ENCODE measurements around the gene PCGF2. TPM values are rescaled to one million over a fixed set of nuclear protein-coding genes. Genes with fewer than 3 reads are reported as not detected.

PCGF2 gene
- polyA plus RNA-seq, 1 donor from 2014 or later = 11.7 TPM

DNA sequence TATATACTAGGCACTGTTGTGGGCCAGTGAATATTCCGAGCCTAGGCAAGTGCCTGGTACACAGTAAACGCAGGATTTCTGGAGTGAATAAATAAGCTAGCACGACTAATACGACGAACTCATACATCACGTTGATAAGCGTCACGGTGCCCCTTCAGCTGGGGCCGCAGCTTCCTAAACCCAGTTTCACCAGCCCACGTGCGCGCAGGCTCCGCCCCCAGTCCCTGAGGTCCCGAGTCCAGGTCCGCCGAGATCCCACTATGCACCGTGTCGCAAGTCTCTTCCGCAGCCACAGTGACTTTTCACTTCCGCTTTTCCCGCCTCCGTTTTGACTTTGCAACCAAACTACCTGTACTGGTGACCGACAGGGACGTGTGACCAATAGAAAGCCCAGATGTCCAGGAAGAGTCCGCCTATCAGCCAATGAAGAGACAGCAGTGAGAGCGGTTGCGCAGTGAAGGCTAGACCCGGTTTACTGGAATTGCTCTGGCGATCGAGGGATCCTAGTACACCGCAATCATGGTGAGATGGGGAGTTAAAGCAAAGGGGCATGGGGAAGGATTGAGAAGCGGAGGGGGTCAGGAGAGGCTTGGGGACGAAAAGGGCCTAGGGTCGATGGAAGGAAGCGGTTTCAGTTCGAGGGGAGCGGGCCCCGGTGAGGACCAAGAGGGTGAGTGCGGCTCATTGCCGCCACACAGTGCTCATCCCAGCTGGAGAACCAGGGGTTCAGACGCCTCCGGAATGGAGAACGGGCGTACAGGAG lies 4.4 kb upstream of the PCGF2 start, which contains the start of gene PSMB3 (continued):
- TF ChIP-seq MXI1 (conservative IDR thresholded peaks at IDR 0.05; ENCODE audit: poor library complexity, severe bottlenecking) = peak; percentile 99

DNA sequence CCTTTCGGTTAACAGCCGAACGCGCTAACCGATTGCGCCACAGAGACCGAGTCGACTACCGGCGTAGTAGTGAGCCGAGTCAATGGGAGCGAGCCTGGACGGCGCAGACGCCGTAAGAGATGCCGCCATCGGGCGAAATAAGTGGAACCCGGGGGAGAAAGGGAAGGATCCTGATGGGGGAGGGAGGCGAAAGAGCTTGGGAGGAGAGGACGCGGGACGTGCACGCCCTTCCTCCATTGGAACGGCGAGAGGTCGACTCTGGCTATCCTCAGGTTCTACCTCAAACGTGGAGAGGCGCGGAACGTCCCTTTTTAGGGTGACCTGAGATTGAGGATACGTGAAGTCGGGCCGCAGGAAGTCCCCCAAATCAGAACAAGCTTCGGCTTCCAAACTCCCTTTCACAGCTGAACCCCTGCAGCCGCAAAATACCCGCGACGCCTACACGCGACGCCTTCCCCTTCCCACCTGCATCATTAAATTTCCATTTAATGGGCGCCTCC lies 3.7 kb upstream of the PCGF2 start:
- no peaks in the 10 kb centered on the region for H4K20me1 ChIP-seq (ENCODE audit: insufficient read depth)
- H3K9ac ChIP-seq (ENCODE audit: low read length) = peak overlapping the region; percentile 74
- H3F3A ChIP-seq (ENCODE audit: insufficient read depth, low read length, poor library complexity, severe bottlenecking) = no peaks in the 10 kb centered on the region
- peak overlapping the region; percentile 94 for H3K4me3 ChIP-seq (ENCODE audit: low read length)
- H3K9me3 ChIP-seq (ENCODE audit: low read length) = no peaks in the 10 kb centered on the region
- peaks cover 21% of the 10 kb centered on the region for H3K79me2 ChIP-seq (replicated peaks; ENCODE audit: insufficient read depth, low read length)
- H3K4me2 ChIP-seq (ENCODE audit: low read length) = peak overlapping the region; percentile 54
- no peaks in the 10 kb centered on the region for H3K9me2 ChIP-seq (ENCODE audit: insufficient read depth, low read length)
- H2AFZ ChIP-seq (ENCODE audit: low read depth, low read length) = peak overlapping the region; percentile 84
- peak overlapping the region; percentile 94 for H3K27ac ChIP-seq (ENCODE audit: low read length)
- H3K27me3 ChIP-seq (ENCODE audit: insufficient read depth, low read depth, low read length) = no peaks in the 10 kb centered on the region
- H3K36me3 ChIP-seq (ENCODE audit: insufficient read depth, low read length) = peaks cover 6% of the 10 kb centered on the region
- TF ChIP-seq SMC3 (conservative IDR thresholded peaks at IDR 0.05; ENCODE audit: poor library complexity) (no peak), EP300 (conservative IDR thresholded peaks at IDR 0.05; ENCODE audit: poor library complexity, severe bottlenecking) (peak; percentile 38)

DNA sequence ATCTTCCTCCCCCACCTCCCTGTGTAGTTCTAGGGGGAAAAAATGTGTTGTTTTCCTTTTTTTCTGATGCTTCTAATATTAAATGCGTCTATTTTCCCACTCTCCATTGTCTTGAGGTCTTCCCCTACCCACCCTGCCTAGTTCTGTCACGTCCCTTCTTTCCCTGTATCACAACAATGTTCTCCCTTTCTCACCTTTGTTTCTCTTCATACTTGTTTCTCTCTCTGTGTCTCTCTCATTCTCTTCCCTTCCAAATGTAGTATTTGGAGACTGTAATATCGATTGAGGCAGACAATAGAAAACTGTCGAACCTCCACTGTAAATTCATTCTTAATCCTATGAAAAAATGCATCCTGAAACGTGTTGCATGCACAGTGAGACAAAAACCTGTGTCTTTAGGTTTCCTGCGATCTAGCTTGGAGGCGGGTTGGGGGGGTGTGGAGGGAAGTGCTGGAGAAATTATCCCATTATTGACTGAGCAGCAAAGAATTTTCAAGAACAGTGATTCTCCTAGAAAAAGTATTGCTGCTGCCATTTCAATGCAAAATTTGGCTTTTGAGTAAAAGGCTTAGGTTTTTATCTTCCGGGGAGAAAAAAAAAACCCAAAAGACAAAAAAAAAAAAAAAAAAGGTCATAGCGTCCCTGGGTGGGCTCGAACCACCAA lies 3.1 kb upstream of the PCGF2 start:
- TF ChIP-seq SMC3 (conservative IDR thresholded peaks at IDR 0.05; ENCODE audit: poor library complexity) (no peak), MXI1 (conservative IDR thresholded peaks at IDR 0.05; ENCODE audit: poor library complexity, severe bottlenecking) (no peak), EP300 (conservative IDR thresholded peaks at IDR 0.05; ENCODE audit: poor library complexity, severe bottlenecking) (no peak), TAF1 (IDR thresholded peaks at IDR 0.05; ENCODE audit: low read depth) (peak; percentile 63), RAD21 (conservative IDR thresholded peaks at IDR 0.05) (no peak), EZH2 (IDR thresholded peaks at IDR 0.05; ENCODE audit: borderline replicate concordance, insufficient read depth, low read length, poor library complexity, severe bottlenecking) (no peak)
- TF ChIP-seq, protein P1, sequence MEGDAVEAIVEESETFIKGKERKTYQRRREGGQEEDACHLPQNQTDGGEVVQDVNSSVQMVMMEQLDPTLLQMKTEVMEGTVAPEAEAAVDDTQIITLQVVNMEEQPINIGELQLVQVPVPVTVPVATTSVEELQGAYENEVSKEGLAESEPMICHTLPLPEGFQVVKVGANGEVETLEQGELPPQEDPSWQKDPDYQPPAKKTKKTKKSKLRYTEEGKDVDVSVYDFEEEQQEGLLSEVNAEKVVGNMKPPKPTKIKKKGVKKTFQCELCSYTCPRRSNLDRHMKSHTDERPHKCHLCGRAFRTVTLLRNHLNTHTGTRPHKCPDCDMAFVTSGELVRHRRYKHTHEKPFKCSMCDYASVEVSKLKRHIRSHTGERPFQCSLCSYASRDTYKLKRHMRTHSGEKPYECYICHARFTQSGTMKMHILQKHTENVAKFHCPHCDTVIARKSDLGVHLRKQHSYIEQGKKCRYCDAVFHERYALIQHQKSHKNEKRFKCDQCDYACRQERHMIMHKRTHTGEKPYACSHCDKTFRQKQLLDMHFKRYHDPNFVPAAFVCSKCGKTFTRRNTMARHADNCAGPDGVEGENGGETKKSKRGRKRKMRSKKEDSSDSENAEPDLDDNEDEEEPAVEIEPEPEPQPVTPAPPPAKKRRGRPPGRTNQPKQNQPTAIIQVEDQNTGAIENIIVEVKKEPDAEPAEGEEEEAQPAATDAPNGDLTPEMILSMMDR (IDR thresholded peaks at IDR 0.05; ENCODE audit: poor library complexity, severe bottlenecking) = no peak
- TF ChIP-seq, protein P2, sequence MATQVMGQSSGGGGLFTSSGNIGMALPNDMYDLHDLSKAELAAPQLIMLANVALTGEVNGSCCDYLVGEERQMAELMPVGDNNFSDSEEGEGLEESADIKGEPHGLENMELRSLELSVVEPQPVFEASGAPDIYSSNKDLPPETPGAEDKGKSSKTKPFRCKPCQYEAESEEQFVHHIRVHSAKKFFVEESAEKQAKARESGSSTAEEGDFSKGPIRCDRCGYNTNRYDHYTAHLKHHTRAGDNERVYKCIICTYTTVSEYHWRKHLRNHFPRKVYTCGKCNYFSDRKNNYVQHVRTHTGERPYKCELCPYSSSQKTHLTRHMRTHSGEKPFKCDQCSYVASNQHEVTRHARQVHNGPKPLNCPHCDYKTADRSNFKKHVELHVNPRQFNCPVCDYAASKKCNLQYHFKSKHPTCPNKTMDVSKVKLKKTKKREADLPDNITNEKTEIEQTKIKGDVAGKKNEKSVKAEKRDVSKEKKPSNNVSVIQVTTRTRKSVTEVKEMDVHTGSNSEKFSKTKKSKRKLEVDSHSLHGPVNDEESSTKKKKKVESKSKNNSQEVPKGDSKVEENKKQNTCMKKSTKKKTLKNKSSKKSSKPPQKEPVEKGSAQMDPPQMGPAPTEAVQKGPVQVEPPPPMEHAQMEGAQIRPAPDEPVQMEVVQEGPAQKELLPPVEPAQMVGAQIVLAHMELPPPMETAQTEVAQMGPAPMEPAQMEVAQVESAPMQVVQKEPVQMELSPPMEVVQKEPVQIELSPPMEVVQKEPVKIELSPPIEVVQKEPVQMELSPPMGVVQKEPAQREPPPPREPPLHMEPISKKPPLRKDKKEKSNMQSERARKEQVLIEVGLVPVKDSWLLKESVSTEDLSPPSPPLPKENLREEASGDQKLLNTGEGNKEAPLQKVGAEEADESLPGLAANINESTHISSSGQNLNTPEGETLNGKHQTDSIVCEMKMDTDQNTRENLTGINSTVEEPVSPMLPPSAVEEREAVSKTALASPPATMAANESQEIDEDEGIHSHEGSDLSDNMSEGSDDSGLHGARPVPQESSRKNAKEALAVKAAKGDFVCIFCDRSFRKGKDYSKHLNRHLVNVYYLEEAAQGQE (IDR thresholded peaks at IDR 0.05; ENCODE audit: borderline replicate concordance) = peak; percentile 66
- H3K27me3 ChIP-seq (ENCODE audit: insufficient read depth, low read depth, low read length) = no peaks in the 10 kb centered on the region
- H3K9ac ChIP-seq (ENCODE audit: low read length) = peak overlapping the region; percentile 92
- H3K27ac ChIP-seq (ENCODE audit: low read length) = peak overlapping the region; percentile 94
- H3K9me3 ChIP-seq (ENCODE audit: low read length) = no peaks in the 10 kb centered on the region
- peaks cover 6% of the 10 kb centered on the region for H3K36me3 ChIP-seq (ENCODE audit: insufficient read depth, low read length)
- peak overlapping the region; percentile 67 for H3K4me2 ChIP-seq (ENCODE audit: low read length)
- peak overlapping the region; percentile 53 for H2AFZ ChIP-seq (ENCODE audit: low read depth, low read length)
- H3K4me3 ChIP-seq (ENCODE audit: low read length) = peak overlapping the region; percentile 94
- no peaks in the 10 kb centered on the region for H3K9me2 ChIP-seq (ENCODE audit: insufficient read depth, low read length)
- peaks cover 27% of the 10 kb centered on the region for H3K79me2 ChIP-seq (replicated peaks; ENCODE audit: insufficient read depth, low read length)
- H4K20me1 ChIP-seq (ENCODE audit: insufficient read depth) = no peaks in the 10 kb centered on the region
- no peaks in the 10 kb centered on the region for H3F3A ChIP-seq (ENCODE audit: insufficient read depth, low read length, poor library complexity, severe bottlenecking)

All from neural cell (in vitro differentiated cells).